ENCODE data around the gene MTCP1.

DNA sequence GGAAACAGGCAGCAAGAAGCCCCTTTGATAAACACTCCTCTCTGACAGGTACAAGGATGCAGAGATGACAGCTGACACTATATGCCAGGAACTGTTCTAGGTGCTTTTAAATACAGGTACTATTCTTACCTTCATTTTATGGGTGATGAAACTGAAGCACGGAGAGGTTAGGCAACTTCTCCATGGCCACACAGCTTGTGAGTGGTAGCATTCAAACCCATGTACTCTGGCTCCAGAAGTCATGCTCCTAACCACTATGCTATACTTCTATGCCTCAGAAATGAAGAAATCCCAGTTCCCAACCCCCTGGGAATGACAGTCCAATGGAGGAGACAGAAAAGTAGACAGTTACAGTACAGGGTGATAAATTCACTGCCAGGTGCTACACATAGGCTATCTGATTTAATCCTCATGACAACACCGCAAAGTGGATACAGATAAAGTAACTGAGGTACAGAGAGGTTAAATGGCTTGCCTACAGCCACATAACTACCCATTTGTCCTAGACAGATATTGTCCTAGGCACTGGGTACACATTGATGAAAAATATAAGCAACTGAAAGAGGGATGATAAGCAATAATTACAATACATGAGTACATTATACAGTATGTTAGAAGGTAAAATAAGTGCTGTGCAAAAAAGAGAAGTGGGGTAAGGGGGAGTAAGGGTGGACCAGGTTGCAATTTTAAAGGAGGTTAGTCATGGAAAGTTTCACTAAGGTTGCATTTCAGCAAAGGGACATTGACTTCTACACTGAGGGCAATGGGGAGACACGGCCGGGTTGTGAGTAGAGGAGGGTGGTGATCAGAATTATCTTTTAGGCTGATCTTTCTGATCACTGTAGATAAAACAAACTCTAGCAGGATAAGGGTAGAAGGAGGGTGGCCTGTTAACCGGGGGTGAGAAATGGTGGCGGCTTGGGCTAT, 46.8 kb downstream of the MTCP1 start:
- TF ChIP-seq, protein P1, sequence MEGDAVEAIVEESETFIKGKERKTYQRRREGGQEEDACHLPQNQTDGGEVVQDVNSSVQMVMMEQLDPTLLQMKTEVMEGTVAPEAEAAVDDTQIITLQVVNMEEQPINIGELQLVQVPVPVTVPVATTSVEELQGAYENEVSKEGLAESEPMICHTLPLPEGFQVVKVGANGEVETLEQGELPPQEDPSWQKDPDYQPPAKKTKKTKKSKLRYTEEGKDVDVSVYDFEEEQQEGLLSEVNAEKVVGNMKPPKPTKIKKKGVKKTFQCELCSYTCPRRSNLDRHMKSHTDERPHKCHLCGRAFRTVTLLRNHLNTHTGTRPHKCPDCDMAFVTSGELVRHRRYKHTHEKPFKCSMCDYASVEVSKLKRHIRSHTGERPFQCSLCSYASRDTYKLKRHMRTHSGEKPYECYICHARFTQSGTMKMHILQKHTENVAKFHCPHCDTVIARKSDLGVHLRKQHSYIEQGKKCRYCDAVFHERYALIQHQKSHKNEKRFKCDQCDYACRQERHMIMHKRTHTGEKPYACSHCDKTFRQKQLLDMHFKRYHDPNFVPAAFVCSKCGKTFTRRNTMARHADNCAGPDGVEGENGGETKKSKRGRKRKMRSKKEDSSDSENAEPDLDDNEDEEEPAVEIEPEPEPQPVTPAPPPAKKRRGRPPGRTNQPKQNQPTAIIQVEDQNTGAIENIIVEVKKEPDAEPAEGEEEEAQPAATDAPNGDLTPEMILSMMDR (IDR thresholded peaks at IDR 0.05) = no peak
- TF ChIP-seq POLR2AphosphoS5 (IDR thresholded peaks at IDR 0.05) = no peak
- no peak for TF ChIP-seq POLR2A (IDR thresholded peaks at IDR 0.05)

All from prostate gland (tissue), 2 donors.